GM19467 (cell line): ENCODE measurements around the gene CD79B.

Experiments
- ATAC-seq: cut with Tn5 transposase; IDR thresholded peaks from one replicate; pipeline ENCODE4 v1.9.1; 2021; ENCODE audit warnings: mild to moderate bottlenecking, moderate library complexity; ENCODE audit not compliant: unreplicated experiment

Gene CD79B

DNA sequence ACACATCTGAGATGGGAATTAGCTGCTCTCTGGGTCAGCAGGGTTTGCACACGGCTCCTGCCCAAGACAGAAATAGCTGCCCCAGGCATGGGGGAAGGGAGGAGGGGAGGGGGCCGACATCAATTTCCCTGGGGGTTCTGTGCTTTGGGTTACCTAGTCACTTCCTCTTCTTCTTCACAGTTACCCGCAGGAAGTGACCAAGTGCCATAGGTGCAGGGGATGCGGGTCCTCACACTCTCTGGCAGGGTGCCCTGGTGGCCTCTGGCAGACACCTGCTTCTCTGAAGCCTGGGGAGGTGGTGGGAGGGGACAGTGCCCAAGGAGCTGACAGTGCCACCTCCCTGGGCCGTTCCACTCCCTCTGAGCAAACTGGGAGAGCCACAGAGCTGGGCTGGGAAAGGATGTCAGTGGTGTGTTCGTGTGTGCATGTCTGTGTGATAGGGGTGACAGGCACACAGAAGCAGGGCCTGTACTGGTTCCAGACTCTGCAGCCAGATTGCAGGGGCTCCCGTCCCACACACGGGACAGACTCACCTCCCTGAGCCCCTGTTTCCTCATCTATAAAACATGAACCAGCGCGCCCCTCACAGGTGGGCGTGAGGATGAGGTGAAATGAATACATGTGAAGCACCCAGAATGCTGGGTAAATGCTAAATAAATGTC is 22.4 kb upstream of the CD79B start:
- ATAC-seq = peak; percentile 70

DNA sequence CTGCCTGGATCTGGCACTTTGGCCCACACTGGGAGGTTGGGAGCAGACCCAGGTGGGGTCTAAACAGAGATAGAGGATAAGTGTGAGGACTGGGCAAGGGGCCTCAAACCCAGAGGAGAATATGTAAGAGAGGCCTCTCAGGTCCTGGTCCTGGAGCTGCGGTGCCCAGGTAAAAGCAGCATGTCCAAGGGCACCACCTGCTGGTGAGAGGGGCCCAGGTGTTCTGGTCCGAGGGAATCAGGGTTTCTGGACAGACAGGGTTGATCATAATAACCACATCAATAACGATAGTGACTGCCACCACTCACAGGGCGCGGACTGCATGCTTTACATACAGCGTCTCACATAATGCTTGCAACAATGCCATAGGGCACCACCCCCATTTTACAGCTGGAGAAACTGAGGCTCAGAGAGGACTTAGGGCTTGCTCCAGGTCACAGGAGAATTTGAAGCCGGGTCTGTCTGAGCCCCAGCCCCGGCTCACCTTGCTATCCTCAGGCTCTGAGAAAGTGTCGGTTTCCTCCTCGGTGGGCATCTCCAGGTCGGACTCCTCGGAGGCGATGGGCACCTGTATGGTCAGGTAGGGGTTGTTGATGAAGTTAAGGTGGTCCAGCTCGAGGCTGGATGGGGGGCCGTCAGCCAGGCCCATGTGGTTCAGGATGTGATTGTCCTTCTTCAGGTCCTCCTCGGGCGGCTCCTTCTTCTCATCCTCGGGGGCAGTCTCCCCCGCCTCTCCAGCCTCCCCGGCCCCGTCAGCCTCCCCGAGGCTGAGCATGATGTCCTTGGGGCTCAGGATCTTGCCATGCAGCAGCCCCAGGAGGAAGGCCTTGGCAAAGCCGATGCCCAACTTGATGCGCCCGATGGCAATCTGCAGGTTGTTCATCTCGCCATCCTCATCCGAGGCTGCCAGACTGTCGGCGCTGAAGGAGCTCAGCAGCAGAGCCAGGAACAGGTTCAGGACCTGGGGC is 19.1 kb upstream of the CD79B start:
- ATAC-seq = no peak

DNA sequence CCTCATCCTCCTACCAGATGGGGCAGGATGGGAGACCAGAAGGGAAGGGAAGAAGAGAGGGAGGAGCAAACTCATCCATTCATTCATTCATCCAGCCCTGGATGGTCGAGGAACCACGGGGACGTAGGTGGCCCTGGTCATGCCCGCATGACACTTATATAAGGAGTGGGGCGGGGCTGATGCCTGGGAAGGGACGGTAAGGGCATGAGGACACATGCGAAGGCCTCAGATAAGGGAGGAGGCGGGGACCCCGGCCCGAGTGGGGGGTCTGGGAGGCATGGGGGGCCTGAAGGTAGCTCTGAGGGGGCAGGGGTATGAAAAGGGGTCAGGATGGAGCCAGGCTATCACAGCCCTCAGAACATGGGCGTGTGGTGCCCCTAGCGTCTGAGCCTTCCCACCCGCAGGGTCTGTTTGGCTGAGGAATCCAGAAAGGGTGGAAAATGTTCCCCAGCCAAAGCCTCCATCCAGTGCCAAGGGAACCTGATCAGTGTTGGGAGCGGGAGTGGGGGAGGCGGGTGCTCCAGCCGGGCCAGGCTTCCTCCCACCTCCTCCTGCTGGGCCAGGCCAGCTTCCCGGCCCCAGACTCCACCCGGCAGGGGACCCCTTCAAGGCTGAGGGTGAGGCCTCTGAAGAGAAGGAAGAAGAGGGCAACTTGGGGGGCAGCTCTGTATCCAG is 17.6 kb upstream of the CD79B start:
- no peak for ATAC-seq

DNA sequence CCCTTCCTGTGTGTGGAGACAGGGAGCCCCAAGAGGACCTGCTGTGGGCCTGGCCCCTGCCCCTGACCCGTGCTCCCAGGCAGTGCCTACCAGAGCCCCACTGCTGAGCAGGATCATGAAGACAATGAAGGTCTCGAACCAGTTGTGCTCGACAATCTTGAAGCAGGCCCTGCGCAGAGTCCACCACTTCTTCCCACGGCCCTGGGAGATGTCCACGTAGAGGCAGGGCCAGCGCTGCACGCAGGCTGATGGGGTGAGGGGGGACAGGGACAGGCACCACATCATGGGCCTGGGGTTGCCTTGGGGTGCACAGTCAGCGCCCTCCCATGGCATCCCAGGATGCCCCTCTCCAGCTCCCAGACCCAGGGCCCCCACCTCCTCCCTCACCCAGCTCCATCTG is 16.4 kb upstream of the CD79B start:
- no peak for ATAC-seq

DNA sequence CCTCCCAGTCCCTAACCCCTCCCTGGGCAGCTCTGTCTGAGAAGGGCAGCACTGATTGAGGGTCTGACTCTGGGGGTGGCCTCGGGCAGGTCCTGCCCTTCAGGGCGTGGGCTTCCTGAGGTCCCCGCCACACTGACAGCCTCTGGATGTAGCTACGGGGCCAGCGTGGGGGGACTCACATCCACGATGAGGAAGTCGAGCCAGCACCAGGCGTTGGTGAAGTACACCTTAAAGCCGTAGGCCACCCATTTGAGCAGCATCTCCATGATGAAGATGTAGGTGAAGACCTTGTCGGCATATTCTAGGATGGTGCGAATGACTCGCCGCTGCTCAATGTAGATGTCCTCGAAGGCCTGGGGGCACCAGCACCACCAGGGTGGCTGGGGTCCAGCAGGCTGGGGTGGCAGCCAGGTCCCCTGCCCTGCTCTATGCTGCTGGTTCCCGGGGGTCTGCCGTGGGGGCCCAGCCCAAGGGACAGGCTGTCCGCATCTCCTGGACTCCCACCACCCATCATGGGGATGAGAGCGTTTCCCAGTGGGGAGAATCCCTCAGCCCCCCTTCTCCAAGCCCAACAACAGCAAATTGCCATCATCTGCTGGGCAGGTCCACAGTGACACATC is 15.7 kb upstream of the CD79B start:
- no peak for ATAC-seq

DNA sequence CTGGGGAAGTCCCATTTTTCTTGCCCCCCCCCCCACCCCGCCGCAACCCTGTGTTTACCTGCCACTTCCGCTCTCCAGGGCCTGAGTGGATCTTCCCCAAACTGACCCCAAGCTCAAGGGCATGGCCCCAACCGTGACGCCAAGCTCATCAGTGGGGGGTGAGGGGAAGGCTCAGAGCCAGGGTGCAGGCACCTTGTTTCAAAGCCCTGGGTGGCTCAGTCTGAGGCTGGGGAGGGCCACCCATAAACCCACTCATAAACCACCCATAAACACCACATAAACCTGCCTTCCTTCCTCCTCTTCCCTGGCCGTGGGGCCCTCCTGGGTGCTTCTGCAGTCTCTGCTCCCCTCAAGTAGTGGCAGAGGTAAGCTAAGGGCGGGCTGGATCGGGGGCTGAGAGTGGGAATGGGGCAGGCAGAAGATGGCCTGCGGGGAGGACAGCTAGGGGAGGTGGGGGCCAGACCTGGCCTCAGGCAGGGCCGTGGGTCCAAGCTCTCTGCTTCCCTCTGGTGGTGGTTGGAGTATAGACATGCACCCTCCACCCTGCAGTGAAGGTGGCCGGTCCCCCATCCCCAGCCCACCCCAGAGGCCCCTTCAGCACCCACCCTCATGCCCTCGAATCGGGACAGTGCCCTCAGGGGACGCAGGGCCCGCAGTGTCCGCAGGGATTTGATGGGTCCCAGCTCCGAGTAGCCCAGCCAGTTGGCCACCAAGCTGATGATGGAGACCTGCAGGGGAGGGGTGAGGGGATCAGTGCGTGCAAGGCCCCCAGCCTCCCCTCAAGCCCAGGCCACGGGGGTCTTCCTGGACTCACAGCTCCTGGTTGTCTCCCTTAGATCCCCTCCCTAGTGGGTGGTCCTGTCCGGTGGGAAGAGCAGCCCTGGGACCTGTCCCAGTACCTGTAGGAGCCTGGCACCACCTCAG is 14.6 kb upstream of the CD79B start:
- ATAC-seq = peak; percentile 56

DNA sequence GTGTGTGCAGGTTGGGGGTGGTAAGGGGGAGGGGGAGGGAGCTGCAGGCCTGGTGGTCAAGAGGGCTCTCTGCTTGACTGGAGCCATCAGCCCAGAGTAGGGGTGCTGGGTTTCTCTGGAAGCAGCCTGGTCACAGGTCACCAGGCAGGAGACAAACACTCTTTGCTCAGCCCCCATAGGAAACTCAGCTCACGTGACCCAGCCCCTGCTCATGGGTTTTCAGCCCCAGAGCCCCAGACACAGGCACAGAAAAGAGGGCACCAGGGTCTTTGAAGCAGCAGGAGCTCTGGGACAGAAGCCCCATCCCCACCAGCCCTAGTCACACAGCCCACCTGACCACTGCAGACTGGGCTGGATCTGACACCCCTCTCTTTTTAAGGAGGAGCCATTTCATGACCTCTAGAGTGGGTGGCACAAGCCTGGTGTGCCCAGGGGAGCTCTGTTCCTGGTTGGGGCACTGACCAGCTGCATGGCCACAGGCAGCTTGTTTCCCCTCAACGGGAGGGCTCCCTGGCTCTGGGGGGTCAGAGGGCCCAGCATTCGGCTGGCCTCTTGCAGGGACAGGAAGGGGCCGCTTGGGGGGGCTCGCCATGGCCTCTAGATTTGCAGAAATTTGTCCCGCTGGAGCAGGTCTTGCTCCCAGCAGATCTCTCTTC is 13.8 kb upstream of the CD79B start:
- no peak for ATAC-seq

DNA sequence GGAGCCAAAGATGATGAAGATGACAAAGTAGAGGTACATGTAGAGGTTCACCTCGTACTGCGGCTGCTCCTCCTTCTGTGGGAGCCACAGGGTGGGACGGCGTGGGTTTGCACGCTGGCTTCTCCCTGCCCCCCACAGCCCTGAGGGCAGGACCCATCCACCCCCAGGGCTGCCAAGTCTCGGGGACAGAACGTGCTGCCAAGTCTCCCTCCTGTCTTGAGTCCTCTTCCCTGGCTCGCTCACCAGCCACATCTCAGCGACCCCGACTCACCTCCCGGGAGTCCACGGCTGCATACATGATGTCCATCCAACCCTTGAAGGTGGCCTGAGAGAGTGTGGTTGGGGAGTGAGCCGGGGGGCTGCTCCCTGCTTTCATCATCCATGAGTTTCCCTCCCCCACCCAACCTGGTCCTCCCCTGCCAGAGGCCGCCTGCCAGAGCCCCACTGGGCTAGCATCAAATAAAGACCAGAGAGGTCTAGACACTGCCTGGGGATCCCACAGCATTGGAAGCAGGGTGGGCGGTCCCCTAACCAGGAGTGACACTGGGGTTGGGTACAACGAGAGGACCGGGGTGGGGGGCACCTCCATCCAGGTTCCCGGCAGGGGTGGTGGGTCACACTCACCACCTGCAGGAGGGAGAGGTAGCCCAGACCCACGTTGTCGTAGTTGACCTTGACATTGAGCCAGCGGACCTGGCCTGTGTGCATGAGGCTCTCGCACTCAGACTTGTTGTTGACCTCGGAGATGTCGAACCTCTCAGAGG is 12.8 kb upstream of the CD79B start:
- ATAC-seq = no peak

DNA sequence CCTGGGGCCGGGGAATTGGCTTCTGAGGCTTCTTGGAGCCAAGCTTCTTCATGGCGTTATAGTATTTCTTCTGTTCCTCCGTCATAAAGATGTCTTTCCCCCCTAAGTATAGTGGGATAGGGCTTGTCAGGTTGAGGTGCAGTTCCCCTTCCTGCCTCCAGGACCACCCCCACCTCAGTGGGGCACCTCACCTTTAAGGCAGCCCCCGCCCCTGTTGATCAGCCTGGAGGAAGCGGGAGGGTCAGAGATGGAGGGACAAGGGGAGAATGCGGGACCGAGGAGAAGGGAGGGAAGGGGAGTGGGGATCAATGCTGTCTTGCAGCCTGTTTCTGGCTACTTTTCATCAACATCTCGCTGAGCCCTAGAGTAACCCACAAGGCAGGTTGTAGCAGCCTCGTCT is 11.6 kb upstream of the CD79B start:
- no peak for ATAC-seq

DNA sequence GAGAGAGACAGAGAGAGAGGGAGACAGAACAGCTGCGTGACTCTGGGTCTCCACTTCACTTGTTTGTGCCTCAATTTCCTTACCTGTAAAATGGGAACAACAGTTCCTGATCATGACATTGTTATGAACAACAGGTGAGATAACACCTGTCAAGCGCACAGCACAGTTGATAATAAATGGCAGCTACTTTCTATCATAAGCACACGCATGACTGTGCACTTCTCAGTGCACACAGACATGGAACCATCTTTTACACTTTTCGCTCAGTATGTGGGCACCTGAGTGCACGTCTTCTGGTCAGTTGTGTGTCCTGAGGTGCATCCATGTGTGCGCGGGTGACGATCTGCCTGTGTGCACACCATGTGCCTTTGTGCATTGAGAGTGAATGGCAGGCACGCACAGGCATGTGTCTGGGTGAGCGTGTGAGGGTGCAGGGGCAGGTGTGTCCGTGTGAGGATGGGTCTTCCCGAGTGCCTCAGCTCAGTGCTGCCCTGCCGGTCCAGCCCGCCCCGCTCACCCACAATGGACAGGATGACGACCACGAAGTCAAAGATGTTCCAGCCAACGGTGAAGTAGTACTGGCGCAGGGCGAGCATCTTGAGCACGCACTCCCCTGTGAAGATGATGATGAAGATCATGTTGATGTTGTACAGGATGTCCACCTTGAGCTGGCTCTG is 10.3 kb upstream of the CD79B start:
- ATAC-seq = no peak

DNA sequence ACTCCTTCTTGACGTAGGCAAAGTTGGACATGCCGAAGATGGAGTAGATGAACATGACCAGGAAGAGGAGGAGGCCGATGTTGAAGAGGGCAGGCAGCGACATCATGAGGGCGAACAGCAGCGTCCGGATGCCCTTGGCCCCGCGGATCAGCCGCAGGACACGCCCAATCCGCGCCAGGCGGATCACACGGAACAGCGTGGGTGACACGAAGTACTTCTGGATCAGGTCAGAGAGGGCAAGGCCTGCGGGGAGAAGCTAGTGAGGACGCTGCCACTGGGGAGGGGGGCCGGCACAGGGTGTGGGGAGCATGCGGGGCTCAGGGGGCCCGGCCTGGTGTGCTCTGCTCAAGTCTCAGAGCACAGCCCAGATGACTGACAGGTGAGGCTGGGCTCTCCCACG is 9.6 kb upstream of the CD79B start:
- ATAC-seq = no peak

DNA sequence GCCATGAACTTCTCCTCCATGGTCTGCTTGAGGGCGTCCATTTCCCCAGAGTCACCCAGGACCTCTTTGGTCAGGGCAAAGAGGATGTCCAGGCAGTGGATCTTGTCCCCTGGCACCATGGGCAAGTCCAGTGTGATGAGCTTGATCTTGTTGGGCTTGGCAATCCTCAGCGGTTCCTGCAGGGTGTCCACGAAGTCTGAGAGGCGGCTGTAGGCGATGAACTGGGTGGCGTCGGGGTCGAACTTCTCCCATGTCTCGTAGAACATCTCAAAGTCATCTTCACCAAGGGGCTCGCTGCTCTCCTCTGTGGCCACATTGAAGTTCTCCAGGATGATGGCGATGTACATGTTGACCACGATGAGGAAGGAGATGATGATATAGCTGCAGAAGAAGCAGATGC is 9.0 kb upstream of the CD79B start:
- no peak for ATAC-seq

DNA sequence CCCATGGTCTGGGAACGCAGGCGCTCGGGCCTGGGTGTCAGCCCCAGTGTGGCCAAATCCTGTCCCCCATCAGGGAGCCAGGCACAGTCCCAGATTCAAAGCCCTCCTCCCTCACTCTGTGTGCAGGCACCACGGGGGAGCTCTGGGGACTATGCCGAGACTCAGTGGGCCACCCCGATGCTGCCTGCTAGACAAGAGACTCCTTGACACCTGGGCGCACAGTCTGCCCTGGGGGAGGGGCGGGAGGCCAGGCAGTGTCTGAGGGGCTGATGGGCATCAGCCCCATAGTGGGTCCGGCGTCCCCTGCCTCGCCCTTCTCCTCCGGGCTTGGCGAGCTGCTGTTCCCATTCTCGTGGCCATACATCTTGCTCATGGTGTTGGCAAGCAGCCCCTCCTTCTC is 8.5 kb upstream of the CD79B start:
- ATAC-seq = no peak

DNA sequence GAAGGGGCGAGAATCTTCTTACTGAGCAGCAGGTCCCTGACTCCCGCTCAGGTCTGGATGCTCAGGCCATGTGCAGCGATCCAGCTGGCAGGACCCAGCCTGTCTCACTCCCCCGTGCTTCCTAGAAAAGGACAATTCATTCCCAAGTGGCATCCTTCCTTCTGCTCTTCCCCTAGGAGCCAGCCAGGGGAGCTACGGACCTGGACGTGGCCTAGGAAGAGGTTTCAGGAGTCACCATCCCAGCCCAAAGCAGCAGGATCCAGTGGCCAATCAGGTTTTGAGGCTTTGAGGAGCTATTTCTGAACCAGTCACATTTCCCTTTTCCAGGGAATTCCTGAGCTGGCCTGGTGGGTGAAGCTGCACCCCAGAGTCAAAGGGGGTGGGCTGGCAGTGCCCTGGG is 7.8 kb upstream of the CD79B start:
- no peak for ATAC-seq

DNA sequence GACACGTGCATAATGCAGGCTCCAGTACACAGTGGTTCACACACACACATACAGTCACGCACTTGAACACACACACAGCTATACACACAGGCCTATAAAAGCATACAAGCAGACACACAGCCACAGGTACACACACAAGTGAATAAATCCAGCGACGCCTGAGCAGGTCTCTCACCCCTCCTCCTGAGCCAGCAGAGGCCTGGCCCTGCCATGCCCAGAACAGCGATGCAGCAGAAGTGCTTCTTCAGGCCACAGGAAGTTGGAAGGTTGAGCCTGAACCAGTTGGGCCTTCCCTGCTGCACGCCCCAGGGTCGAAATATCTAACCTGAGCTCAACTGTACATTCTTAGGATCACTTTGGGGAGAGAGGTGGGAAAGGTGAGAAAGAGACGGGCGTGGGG is 7.3 kb upstream of the CD79B start:
- no peak for ATAC-seq

DNA sequence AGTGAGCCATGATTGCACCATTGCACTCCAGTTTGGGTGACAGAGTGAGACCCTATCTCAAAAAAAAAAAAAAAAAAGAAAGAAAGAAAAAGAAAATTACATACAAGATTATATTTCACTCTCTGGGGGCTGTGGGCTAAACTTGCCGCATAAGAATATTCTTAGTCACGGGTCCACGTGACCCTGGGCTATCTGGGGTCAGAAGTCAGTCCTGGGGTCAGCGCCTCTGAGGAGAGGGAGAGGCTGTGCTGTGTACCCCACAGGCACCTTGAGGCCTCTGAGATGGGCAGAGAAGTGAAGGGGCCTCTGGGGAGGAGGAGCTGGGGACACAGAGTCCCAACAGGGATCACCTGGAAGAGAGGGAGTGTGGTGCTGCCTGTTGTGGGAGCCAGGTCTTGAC is 5.8 kb upstream of the CD79B start:
- no peak for ATAC-seq

DNA sequence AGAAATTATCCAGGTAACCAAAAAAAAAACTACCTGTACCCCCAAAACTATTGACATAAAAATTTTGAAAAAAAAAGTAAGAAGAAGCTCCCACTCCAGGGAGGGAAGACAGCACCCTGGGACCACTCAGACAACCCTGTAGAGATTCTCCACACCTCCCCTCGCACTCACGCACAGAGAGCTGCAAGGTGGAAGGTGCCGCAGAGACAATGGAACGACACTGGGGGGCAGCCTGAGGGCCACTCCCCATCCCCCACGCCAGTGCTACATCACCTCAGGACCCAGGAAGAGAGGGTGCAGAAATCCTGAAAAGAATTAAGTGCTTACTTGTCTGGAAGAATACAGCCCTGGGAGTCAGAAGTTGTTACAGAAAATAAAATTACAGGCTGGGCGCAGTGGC is 5.2 kb upstream of the CD79B start:
- no peak for ATAC-seq
